SKM-1 (cell line): ENCODE measurements around the gene GUCY1A2.

ENCODE experiments used
- DNase-seq: peaks from one replicate; lab custom pipeline; 2025; ENCODE audit not compliant: unreplicated experiment; lab: John Stamatoyannopoulos, UW

Gene GUCY1A2

DNA sequence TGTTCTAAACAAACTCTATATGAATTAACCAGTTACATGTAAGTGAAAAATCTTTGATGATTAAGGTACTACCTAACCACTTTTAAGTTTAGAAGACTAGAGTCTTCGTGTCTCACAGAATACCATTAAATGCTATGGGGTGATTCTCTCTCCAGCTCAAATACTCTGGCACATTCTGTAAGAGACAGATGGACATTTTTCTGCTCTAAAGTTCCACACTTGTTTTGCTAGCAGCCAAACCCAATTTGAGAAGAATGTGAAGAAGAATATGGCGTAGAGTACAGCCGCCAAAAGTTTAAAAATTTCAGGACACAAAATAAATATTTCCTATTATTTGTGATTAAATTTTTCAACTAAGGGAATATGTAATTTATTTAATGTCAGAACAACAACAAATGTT lies 339.1 kb downstream of the GUCY1A2 start:
- DNase-seq: no peak

DNA sequence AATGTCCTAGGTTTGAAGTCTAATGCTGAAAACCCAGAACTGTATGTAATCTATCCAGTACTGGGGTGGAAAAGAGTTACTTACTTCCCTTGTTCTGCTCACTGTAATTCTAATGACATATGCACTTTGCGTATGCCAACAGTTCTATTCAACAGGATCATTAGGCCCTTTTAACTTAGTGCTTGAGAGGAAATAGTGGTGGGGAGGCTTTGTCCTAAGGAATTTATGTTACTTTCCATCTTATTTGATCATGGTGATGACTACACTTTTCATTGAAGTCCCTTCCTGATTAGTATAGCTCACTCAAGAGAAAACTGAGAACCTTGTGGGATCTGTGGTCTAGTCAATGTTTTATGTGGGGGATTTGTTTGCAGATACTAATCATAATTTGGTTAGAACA lies 348.2 kb downstream of the GUCY1A2 start:
- DNase-seq: no peak

DNA sequence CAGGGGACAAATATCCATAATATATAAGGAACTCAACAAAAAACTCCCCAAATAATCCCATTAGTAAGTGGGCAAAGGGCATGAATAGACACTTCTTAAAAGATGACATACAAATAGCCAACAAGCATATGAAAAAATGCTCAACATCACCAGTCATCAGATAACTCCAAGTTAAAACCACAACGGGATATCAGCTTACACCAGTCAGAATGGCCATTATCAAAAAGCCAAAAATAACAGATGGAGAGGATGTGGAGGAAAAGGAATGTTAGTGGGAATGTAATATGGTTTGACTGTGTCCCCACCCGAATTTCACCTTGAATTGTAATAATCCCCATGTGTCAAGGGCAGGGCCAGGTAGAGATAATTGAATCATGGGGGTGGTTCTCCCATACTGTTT lies 350.1 kb downstream of the GUCY1A2 start:
- no peak for DNase-seq

DNA sequence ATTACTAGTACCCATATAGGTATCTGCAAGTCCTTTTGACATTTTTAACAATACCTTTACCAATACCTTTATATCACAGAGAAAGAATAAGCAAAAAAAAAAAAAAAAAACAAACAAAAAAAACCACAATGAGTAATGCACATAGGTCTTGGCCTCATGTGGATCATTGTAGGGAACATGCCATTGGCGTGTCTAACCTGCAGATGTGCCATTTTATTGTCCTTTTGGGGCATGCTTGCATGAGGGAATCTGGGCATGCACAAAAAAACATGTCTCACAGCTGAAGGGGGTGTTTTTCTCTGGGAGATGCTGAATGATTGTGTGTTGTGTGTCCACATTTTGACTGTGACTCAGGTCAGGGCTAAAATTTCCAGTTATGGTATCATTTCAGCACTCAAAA lies 361.6 kb downstream of the GUCY1A2 start:
- no peak for DNase-seq

DNA sequence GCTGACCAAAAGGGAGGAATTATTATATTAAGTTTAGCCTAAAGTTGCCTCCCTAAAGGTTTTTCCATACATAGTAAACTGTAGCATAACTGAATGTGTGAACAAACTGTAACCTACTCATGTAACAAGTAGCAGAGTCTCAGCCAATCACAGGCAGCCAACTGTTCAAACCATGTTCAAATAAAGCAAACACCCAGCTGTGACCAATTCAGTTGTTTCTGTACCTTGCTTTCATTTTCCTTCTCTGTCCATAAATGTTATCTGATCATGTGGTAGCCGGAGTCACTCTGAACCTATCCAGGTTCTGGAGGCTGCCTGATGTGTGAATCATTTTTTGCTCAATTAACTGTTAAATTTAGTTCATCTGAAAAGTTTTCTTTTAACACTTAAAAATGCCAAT lies 373.5 kb downstream of the GUCY1A2 start:
- no peak for DNase-seq

DNA sequence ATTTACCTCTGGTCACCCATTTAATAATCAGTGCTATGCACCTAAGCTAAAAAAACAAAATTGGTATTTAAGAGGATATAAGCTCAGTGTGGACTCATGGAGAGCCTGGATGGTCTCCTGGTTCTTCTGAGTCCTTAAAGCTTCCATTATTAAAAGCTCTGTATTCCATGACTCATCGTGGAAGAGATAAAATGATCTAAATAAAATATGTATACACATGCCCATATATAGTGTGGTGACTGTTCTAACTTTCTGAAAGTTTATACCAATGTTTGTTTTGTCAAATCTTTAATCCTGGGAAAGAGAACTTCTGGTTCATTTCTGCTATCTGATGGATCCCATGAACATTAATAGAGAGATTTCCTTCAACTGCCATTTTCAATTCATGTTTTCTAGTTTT lies 375.9 kb downstream of the GUCY1A2 start:
- DNase-seq: no peak

DNA sequence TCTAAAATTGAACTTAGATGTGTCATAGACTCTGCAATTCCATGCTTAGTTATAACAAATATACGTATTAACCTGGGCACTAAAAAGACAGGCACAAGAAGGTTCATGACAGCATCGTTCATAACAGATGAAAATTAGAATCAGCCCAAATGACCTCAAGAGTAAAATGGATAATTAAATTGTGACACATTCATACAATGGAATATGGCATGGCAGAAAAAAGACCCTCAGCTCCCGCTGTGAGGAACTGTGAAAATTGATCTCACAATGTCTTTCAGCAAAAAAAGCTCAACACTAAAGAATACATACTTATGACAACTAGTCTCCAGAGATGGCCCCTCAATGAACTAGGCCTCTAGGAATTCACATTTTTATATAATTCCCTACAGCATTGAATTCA lies 386.0 kb downstream of the GUCY1A2 start:
- DNase-seq: no peak

DNA sequence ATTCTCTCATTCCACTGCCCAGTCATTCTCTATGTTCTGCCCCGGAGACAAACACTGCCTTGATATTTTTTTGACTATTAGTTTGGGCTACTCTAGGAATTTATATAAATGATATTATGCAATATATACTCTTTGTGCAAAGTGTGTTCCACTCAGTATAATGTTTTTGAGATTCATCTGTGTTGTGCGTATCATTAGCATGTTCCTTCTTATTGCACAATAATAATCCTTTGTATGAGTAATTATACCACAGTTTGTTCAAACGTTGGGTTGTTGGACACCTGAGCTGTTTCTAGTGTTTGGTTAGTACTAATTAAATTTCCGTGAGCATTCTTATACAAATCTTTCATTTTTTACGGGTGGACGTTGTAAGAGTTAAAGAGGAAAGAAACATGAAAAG lies 390.6 kb downstream of the GUCY1A2 start:
- DNase-seq: no peak

DNA sequence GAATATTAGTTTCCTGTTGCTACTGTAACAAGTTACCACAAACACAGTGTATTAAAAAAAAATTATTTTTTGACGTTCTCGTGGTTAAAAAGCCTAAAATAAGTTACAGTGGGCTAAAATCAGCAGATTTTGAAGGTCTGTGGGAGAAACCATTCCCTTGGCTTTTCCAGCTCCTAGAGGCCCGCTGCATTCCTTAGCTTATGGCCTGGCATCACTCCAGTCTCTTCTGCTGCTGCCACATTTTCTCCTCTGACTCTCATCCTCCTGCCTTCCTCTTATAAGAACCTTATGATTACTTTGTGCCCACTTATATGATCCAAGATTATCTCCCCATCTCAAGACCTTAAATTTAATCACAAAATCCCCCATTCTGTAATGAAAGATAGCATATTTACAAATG lies 392.7 kb downstream of the GUCY1A2 start:
- DNase-seq: no peak

DNA sequence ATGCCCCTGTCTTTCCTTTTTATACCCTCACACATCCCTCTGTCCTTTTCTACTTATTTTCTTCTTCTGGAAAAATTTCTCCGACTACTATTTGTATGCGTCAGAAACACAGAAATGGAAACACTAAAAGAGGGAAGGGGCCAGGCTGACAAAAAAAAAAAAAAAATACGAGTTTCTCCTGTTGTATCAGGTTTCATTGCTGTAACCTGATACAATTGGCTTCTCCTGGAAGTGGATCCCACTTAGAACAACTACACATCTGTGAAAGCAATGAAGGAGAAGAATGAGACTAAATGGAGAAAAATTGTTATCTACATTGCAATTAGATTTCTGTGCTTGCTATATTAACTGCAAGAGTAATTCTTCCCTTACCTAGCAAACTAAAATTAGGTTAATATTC lies 393.9 kb downstream of the GUCY1A2 start:
- no peak for DNase-seq
